Measurements from ENCODE around the gene CYTH4.
A peak's percentile ranks its signal among the peaks of the same experiment; 100 is the strongest.

The CYTH4 gene

GRCh38 chr22:37292641-37293040 is 10.3 kb downstream of the CYTH4 start:
- no peak for DNase-seq

- DNase-seq, result no peak
These were observed 10.9 kb downstream of the CYTH4 start for GRCh38 chr22:37293172-37293571.

DNA sequence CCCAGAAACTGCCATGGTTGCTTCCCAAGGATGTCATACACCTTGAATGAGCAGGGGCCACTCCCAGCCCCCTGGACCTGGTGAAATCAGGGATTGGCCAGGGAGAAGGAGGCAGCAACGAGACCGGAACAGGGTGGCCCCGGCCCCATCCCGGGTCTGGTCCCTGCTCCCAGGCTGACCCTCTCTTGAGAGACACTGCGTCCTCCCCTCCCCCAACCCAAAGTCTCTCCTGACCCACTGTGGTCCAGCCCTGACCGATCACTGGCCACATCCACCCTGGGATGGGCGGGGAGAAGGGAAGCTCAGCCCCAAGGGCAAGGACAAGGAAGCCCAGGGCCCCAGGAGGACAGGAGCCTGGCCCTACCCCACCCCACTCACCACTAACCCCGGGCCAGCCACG is 12.4 kb downstream of the CYTH4 start:
- DNase-seq, result no peak

- no peak for DNase-seq
These were observed 13.0 kb downstream of the CYTH4 start for GRCh38 chr22:37295213-37295886.

GRCh38 chr22:37295946-37296345 is 13.6 kb downstream of the CYTH4 start:
- DNase-seq, result no peak

- no peak for DNase-seq
These were observed 16.6 kb downstream of the CYTH4 start for GRCh38 chr22:37298748-37299495.

DNA sequence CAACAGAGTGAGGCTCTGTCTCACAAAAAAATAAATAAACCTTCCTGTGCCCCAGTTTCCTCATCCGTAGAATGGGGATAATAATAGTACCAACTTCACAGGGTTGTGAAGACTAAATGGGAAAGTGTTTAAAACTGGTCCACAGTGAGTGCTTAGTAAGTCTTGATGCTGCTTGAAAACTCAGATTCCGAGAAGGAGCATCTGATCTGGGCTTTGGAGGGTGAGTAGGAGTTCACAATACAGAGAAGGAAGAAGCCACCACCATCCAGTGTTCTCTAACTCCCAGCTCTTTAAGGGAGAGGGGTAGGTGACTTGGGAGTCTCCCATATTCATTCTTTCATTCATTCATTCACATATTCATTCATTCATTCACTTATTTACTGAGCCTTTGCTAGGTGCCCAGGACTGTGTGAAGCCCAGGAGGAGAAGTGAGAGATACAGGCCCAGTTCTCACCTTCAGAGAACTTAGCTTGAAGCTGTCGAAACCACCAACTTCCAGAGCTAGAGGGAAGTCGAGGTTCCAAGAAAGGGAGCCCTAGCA is 17.7 kb downstream of the CYTH4 start:
- no peak for DNase-seq

DNA sequence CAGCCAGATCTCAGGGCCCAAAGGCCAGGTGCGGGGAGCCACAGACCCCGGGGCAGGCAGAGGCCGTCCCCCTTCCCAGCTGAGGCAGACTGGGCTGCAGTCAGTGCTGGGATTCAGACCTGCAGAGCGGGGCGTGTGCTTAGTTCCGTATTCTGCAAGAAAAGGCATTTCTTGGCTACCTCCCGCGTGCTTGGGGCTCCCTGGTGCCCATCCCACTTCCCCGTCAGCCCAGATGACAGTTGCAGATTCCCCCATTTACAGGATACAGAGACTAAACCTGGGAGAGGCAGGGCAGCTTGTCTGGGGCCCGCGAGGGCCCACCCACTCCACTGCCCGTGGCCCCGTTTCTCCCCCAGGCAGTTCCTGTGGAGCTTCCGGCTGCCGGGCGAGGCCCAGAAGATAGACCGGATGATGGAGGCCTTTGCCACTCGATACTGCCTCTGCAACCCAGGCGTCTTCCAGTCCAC is 18.3 kb downstream of the CYTH4 start:
- peak; percentile 41 for DNase-seq

GRCh38 chr22:37301144-37301830 is 19.0 kb downstream of the CYTH4 start:
- DNase-seq, result no peak

GRCh38 chr22:37302674-37303555 is 20.6 kb downstream of the CYTH4 start:
- no peak for DNase-seq

GRCh38 chr22:37303821-37304274 is 21.5 kb downstream of the CYTH4 start:
- peak; percentile 58 for DNase-seq

DNA sequence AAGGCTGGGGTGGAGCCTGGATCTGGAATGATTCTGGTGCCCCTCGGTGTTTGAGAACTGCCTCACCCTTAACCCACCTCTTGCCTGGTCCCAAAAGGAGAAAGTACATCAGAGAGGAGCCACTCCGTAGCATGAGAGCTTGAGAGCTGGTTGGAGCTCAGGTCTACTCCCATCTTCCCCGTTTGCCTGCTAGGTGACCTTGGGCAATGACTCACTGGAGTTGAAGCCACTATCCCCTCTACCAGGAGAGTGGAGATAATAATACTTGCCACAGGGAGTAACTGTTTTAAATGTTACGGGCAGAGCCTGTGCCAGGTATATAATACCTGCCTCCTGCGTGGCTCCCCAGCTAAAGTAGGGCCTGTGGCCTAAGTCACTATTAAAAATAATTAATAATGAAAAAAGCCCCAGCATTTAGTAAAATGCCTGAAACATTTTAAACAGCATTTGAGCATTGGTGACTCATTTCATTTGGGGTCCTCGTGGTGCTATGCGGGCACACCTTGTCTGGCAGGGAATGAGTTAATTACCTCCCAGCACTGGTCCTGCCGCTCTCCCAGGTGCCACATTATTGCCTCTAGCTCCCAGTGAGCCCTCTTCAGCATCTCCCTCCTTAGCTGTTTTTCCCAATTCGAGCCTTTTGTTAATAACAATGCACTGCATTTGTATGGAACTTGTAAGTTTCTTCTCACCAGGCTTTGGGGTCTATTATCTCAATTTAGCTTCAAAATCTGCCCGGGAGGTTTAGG is 22.5 kb downstream of the CYTH4 start:
- DNase-seq, result no peak

- DNase-seq, result no peak
These were observed 23.6 kb downstream of the CYTH4 start for GRCh38 chr22:37305887-37306286.

DNA sequence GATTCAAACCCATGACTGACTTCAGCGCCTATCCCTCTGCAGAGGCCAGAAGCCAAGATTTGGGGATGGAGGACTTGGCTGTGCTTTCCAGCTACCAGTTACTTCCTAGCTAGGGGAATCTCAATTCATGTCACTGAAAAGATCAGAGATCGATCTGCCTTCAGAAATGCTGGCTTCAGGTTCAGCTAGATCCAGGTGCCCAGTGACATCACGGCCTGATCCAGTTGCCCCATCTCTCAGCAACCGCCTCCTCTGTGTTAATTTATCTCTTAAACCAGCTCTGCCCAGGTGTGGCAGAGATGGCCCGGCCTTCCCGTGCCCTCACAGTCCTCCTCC is 24.2 kb downstream of the CYTH4 start:
- DNase-seq, result no peak

DNA sequence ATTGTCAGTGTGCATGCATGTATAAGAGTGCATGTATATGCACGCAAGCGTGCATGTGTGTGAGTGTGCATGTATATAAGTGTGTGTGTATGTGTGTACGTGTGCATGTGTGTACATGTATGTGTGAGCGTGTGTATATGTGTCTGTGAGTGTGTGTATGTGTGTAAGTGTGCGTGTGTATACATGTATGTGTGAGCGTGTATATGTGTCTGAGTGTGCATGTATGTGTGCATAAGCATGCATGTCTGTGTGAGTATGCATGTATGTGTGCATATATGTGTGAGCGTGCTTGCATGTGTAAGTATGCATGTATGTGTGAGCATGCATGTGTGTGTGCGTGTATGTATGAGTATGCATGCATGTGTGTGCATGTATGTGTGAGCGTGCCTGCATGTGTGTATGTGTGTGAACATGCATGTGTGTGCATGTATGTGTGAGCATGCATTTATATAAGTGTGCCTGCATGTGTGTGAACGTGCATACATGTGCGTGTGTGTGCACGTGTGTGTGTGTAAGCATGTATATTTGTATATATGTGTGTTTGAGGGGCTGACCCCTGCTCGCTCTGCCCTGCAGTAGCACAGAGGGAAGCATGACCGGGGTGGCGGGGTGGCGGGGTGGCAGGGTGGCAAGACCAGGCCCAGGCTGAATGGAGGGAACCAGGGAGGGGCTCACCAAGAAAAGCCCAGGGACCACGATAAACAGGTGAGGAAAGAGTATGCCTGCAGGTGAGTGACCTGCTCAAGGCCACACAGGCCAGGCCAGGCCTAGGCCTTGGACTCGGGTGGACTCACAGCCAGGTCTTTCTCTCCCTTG is 26.3 kb downstream of the CYTH4 start:
- no peak for DNase-seq

- peak; percentile 26 for DNase-seq
These were observed 27.1 kb downstream of the CYTH4 start for GRCh38 chr22:37309211-37310074.

- DNase-seq, result no peak
These were observed 27.8 kb downstream of the CYTH4 start for GRCh38 chr22:37310075-37310606.

DNA sequence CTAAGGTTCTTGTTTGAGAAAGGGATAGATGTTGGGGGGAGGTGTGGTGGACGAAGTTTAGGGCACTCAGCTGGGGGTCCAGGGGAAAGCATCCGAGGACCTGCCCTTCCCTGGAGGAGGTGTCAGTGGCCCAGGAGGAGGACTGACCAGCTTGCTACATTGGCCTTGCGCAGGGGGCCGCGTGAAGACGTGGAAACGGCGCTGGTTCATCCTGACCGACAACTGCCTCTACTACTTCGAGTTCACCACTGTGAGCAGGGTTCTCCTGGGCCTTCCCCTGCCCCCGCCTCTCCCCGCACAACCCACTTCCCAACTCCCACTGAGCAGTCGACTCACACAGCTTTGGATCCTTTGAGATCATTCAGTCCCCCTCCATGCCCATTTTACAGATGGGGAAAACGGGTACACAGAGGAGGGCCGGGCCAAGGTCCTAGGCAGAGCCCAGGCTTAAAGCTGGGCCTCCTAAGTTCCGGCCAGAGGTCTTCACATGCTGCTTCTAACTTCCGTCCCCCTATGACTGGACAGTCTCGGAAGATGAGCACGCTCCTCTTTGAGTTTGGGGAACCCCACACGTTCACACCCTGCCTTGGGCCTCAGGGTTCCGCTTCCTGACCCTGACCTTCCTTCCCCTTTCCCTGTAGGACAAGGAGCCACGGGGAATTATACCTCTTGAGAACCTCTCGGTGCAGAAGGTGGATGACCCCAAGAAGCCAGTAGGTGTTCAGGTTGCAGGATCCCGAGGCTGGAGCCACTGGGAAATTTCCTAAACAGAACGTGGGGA is 28.7 kb downstream of the CYTH4 start:
- DNase-seq, result no peak
